NCI-H82 (cell line): ENCODE results near the gene P2RY2.
"Not testable (repeated sequence)": the region's sequence is repeated elsewhere in the genome, so short reads cannot be mapped to it uniquely, and the experiment has no call there.

Experiments used
- DNase-seq: peaks from one replicate; lab custom pipeline; 2025; lab: John Stamatoyannopoulos, UW

Gene P2RY2

GRCh38 chr11:73228268-73229134 is 10.4 kb downstream of the P2RY2 start:
- peak; percentile 7 for DNase-seq

- DNase-seq = peak; percentile 81
These were observed 11.3 kb downstream of the P2RY2 start for GRCh38 chr11:73229321-73229895.

- DNase-seq = peak; percentile 35
These were observed 12.1 kb downstream of the P2RY2 start for GRCh38 chr11:73229896-73230875.

- no peak for DNase-seq
These were observed 12.8 kb downstream of the P2RY2 start for GRCh38 chr11:73230931-73231330.

GRCh38 chr11:73232487-73232886 is 14.4 kb downstream of the P2RY2 start:
- DNase-seq = not testable (repeated sequence)

- no peak for DNase-seq
These were observed 15.1 kb downstream of the P2RY2 start for GRCh38 chr11:73233211-73233610.

GRCh38 chr11:73233692-73234470 is 15.8 kb downstream of the P2RY2 start:
- no peak for DNase-seq

GRCh38 chr11:73234471-73235181 is 16.5 kb downstream of the P2RY2 start:
- no peak for DNase-seq

GRCh38 chr11:73235236-73235786 is 17.2 kb downstream of the P2RY2 start:
- DNase-seq = no peak

GRCh38 chr11:73236205-73236765 is 18.2 kb downstream of the P2RY2 start:
- DNase-seq = no peak

GRCh38 chr11:73236854-73237253 is 18.8 kb downstream of the P2RY2 start:
- DNase-seq = peak; percentile 67

GRCh38 chr11:73237471-73238290 is 19.6 kb downstream of the P2RY2 start:
- no peak for DNase-seq

- no peak for DNase-seq
These were observed 21.0 kb downstream of the P2RY2 start for GRCh38 chr11:73239111-73239521.

- no peak for DNase-seq
These were observed 21.6 kb downstream of the P2RY2 start for GRCh38 chr11:73239571-73240189.

GRCh38 chr11:73240190-73240781 is 22.2 kb downstream of the P2RY2 start:
- no peak for DNase-seq

- DNase-seq = no peak
These were observed 23.2 kb downstream of the P2RY2 start for GRCh38 chr11:73241300-73241699.

- DNase-seq = peak; percentile 86
These were observed 24.4 kb downstream of the P2RY2 start for GRCh38 chr11:73242251-73243092.

GRCh38 chr11:73243093-73243485 is 25.0 kb downstream of the P2RY2 start:
- no peak for DNase-seq
